ENCODE results near the gene LAPTM5. TPM values are rescaled to one million over a fixed set of nuclear protein-coding genes. Genes with fewer than 3 reads are reported as not detected.

LAPTM5 gene
- total RNA-seq, 4 donors from 2014 or later = 44.5 to 767 (median 109) TPM

DNA sequence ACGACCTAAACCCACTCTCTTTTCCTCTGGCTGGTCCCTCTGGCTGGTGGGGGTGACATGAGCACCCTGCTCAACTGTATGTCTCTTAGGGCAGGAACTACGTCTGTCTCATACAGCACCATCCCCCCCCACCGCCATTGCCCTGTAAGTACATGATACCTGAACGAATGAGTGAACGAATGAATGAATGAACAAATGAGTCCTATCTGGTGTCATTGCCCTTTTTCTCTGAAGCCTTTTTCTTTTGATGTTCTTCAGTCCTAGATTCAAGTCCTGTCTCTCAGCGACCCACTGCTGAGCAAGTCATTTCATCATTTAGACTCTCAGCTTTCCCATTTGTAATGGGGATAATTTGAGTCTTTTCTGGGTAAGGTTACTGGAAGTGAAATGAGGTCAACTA lies 45.0 kb downstream of the LAPTM5 start:
- TF ChIP-seq, protein P1, sequence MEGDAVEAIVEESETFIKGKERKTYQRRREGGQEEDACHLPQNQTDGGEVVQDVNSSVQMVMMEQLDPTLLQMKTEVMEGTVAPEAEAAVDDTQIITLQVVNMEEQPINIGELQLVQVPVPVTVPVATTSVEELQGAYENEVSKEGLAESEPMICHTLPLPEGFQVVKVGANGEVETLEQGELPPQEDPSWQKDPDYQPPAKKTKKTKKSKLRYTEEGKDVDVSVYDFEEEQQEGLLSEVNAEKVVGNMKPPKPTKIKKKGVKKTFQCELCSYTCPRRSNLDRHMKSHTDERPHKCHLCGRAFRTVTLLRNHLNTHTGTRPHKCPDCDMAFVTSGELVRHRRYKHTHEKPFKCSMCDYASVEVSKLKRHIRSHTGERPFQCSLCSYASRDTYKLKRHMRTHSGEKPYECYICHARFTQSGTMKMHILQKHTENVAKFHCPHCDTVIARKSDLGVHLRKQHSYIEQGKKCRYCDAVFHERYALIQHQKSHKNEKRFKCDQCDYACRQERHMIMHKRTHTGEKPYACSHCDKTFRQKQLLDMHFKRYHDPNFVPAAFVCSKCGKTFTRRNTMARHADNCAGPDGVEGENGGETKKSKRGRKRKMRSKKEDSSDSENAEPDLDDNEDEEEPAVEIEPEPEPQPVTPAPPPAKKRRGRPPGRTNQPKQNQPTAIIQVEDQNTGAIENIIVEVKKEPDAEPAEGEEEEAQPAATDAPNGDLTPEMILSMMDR (IDR thresholded peaks at IDR 0.05; ENCODE audit: low read depth) = no peak

DNA sequence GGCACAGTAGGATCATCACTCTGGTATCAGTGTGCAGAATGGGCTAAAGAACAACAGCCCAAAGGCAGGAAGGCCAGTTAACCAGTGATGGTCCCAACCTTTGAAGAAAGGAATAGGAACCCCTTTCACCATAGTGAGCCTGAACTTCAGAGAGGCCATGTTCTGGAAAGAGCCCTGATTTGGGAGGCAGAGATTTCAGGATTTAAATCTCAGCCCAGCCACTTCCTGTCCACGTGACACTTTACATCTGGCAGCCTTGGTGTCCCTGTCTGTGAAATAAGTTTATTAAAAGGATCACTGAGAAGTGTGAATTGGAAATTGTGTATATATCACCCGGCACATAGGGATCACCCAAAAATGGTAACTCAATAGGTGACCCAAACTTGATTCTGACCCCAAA lies 47.2 kb downstream of the LAPTM5 start:
- TF ChIP-seq, protein P1 (IDR thresholded peaks at IDR 0.05; ENCODE audit: low read depth) = no peak

DNA sequence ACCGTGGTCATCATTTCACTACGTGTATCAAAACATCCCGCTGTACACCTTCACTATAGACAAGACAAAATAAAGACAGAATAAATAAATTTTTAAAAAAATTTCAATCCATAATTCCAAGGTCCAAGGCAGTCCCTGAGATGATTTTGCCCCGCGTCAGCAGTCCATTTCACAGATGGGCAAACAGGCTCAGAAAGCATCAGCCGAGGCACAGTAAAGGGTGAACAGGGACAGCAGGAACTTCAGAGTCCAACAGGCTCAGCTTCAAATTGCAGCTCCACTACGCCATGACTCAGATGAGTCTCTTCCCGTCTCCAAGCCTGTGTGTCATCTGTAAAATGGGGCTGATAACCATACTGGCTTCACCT lies 49.2 kb downstream of the LAPTM5 start:
- TF ChIP-seq, protein P1 (IDR thresholded peaks at IDR 0.05; ENCODE audit: low read depth) = no peak

DNA sequence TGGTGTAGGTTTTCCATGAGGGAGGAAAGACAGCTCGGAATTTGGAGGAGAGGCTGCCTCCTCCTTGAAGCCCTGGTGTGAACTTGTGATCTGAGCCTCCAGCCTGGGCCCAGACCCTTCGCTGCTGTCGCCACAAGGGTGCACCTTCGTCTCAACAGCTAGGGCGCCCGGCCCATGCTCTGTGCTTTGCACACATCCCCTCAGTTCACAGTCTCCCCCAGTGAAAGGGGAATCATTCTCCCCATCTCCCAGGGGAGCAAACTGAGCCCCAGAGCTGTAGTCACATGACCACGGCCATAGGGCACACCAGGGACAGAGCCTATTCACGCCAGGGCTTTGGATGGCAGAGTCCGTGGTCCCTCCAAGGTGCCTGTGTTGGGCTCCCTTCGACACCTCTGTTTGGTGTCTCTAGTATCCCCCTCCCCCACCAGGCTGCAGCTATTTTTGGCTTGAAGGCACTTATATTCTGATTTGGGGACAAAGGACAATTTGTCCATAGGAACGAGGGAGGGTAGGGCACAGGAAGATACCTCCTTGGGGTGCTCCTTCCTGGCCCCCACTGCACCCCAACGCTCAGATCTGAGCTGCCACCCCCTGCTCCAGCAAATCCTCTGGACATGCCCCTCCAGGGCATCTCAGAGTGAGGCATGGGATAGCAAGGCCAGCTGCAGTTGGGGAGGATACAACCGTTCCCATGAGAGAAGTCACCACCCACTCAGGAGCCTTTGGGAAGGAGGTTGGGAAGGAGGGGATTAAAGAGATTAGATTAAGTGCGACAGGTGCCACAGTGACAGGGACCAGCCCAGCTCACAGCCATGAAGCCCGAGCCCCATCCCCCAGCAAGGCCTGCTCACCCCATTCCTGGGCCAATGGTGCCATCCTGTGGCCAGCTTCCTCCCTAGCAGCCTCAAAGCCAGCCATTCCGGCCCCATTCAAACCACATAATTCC lies 49.9 kb downstream of the LAPTM5 start:
- TF ChIP-seq, protein P1 (IDR thresholded peaks at IDR 0.05; ENCODE audit: low read depth) = no peak

DNA sequence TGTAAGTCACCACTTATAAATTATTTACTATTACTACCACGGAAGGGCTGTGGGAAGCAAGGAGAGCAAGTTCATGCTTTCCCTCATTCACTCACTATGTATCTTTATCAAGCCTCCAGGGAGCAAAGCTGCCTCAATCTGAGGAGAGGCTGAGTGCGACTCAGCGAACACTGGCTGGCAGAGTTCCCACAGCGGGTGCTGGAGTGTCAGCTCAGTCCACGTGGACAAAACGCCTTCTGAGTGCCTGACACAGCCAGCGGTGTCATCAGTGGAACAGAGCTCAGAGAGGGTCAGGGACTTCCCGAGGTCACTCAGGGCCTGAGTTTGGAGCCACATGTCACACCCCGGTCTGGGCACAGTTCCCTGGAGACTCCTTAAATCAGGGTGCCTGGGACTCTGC lies 51.0 kb downstream of the LAPTM5 start:
- TF ChIP-seq, protein P1 (IDR thresholded peaks at IDR 0.05; ENCODE audit: low read depth) = no peak

DNA sequence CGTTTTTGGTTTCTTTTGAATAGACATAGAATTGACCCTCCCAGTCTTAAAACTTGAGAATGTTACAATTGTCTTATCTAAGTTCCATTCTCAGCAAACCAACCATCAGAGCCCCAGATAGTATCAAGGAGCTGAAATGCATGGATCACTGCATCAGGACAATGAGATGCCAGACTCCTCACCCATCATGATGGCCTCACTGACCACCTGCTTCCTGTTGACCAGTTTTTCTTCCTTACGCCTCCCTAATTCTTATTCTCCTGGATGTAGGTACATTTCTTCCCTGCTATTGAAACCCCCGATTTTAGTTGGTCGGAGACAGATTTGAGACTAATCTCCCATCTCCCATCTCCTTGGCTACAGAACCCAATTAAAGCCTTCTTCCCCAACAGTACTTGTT lies 51.9 kb downstream of the LAPTM5 start:
- TF ChIP-seq, protein P1 (IDR thresholded peaks at IDR 0.05; ENCODE audit: low read depth) = no peak

DNA sequence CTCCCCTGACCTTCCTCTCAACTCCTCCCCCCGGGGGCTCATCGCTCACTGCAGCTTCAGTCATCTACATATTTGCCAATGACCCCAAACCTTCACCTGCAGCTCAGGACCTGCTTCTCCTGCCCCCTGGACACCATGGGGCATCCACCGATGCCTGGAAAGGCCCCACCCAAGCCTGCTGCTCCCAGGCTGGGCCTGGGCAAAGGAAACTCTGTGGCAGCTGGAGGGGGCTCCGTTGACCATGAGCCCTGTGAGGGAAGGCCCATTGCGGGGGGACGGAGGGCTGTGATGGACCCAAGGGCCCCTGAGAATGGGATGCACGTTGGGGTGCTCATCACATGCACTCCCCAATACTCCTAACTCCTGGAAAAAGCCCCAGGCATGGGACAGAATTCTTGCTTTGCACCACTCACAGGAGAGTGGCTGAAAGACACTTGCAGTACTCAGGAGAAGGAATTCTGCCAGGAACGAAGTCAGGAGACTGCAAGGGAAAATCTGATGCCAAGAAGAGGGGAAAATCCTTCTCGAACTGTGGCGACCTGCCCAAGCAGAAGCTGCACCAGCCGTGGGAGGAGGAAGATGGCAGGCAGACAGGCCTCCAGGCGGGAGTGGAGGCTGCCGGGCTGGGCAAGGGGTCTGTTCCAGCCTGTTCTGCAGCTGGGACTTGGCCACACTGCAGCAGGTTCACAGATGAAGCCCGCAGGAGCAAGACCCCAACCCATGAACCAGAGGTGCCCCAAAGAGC lies 52.6 kb downstream of the LAPTM5 start:
- TF ChIP-seq, protein P1 (IDR thresholded peaks at IDR 0.05; ENCODE audit: low read depth) = no peak

All from subcutaneous adipose tissue (tissue), 4 donors.